ENCODE results near the gene NEK1.

GRCh38 chr4:169530048-169530447 lies 82.3 kb downstream of the NEK1 start:
- no peak for TF ChIP-seq ZNF614 (CRISPR knock-in tag; IDR thresholded peaks at IDR 0.05; ENCODE audit: borderline replicate concordance)
- TF ChIP-seq, protein P1, sequence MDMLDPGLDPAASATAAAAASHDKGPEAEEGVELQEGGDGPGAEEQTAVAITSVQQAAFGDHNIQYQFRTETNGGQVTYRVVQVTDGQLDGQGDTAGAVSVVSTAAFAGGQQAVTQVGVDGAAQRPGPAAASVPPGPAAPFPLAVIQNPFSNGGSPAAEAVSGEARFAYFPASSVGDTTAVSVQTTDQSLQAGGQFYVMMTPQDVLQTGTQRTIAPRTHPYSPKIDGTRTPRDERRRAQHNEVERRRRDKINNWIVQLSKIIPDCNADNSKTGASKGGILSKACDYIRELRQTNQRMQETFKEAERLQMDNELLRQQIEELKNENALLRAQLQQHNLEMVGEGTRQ (IDR thresholded peaks at IDR 0.05; ENCODE audit: low read depth, low read length), result no peak
- TF ChIP-seq, protein P1 (CRISPR knock-in tag; IDR thresholded peaks at IDR 0.05; ENCODE audit: borderline replicate concordance), result no peak
- TF ChIP-seq SRF (IDR thresholded peaks at IDR 0.05; ENCODE audit: low read depth, low read length), result no peak
- TF ChIP-seq CTCF (CRISPR knock-in tag; IDR thresholded peaks at IDR 0.05), result no peak
- TF ChIP-seq ZFP41 (CRISPR knock-in tag; IDR thresholded peaks at IDR 0.05; ENCODE audit: borderline replicate concordance), result no peak
- no peak for TF ChIP-seq HDAC6 (IDR thresholded peaks at IDR 0.05; ENCODE audit: low read depth, low read length)
- no peak for TF ChIP-seq EZH2 (conservative IDR thresholded peaks at IDR 0.05; ENCODE audit: low read depth, low read length)

Measured in HepG2 (cell line).